ENCODE measurements around the gene S100PBP. TPM values are rescaled to one million over a fixed set of nuclear protein-coding genes. Genes with fewer than 3 reads are reported as not detected.
"Not testable (repeated sequence)": the region's sequence is repeated elsewhere in the genome, so short reads cannot be mapped to it uniquely, and the experiment has no call there.

S100PBP gene
- total and polyA plus RNA-seq, 12 donors = 3.7 to 19.2 (median 11.5) TPM

GRCh38 chr1:32797456-32797855, 20.0 kb upstream of the S100PBP start:
- no peak for DNase-seq
- Histone ChIP-seq H3K27me3 (no peaks in the 10 kb centered on the region), H3K36me3 (peaks cover 0 to 93% (median 8%) of the 10 kb centered on the region in 9 donors), H3K27ac (no peak overlapping the region), H3K4me1 (peaks cover 0 to 19% (median 0%) of the 10 kb centered on the region in 9 donors), H3K4me3 (no peak overlapping the region), H3K9me3 (no peaks in the 10 kb centered on the region)
- WGBS, 2 donors = 94 to 96% methylated on average over 1 of the region's 1 CpG
- TF ChIP-seq CTCF (IDR thresholded peaks at IDR 0.05) = no peak
- intact Hi-C loops (cut with DNase I) = no loop called here
- no peak for ATAC-seq

- peaks cover 0 to 94% (median 8%) of the 10 kb centered on the region in 9 donors for H3K36me3 ChIP-seq
- no peak overlapping the region for H3K4me3 ChIP-seq
- ATAC-seq = no peak
- H3K4me1 ChIP-seq = peaks cover 0 to 19% (median 0%) of the 10 kb centered on the region in 9 donors
- intact Hi-C loops (cut with DNase I) = no loop called here
- no peak for DNase-seq
- 98% methylated on average over 4 of the region's 4 CpGs for WGBS, 2 donors
- no peak for TF ChIP-seq CTCF (IDR thresholded peaks at IDR 0.05)
- peak overlapping the region in 1 of 10 donors; percentile 51 for H3K27ac ChIP-seq
- no peaks in the 10 kb centered on the region for H3K27me3 ChIP-seq
- no peaks in the 10 kb centered on the region for H3K9me3 ChIP-seq
These were observed 19.3 kb upstream of the S100PBP start for GRCh38 chr1:32798191-32798590.

GRCh38 chr1:32798679-32799416, 18.6 kb upstream of the S100PBP start:
- Histone ChIP-seq H3K4me3 (no peak overlapping the region), H3K9me3 (no peaks in the 10 kb centered on the region), H3K36me3 (peaks cover 0 to 92% (median 8%) of the 10 kb centered on the region in 9 donors), H3K27me3 (no peaks in the 10 kb centered on the region), H3K27ac (peak overlapping the region in 1 of 10 donors; percentile 51), H3K4me1 (peaks cover 0 to 19% (median 0%) of the 10 kb centered on the region in 9 donors)
- no peak for TF ChIP-seq CTCF (IDR thresholded peaks at IDR 0.05)
- intact Hi-C loops (cut with DNase I) = no loop called here
- 86% methylated on average over 8 of the region's 8 CpGs for WGBS, 2 donors
- DNase-seq (no peak), ATAC-seq (no peak)

GRCh38 chr1:32801096-32801715, 16.2 kb upstream of the S100PBP start:
- H3K27ac ChIP-seq = no peak overlapping the region
- no peaks in the 10 kb centered on the region for H3K9me3 ChIP-seq
- no peak overlapping the region for H3K4me3 ChIP-seq
- no peak for DNase-seq
- 94 to 95% methylated on average over 9 of the region's 9 CpGs for WGBS, 2 donors
- H3K4me1 ChIP-seq = peaks cover 0 to 19% (median 0%) of the 10 kb centered on the region in 9 donors
- no peak for TF ChIP-seq CTCF (IDR thresholded peaks at IDR 0.05)
- no peaks in the 10 kb centered on the region for H3K27me3 ChIP-seq
- peaks cover 0 to 79% (median 13%) of the 10 kb centered on the region in 9 donors for H3K36me3 ChIP-seq
- no peak for ATAC-seq
- intact Hi-C loops (cut with DNase I) = no loop called here

GRCh38 chr1:32804460-32804859, 13.0 kb upstream of the S100PBP start:
- WGBS, 2 donors = 97 to 98% methylated on average over 26 to 27 of the region's 30 CpGs

More at GRCh38 chr1:32804460-32804859, 13.0 kb upstream of the S100PBP start:
- H3K9me3 ChIP-seq; ATAC-seq; intact Hi-C loops (cut with DNase I); DNase-seq; H3K27ac ChIP-seq; H3K4me3 ChIP-seq; H3K27me3 ChIP-seq: not testable (repeated sequence)
- peaks cover 0 to 82% (median 4%) of the 10 kb centered on the region in 9 donors for H3K36me3 ChIP-seq
- peaks cover 0 to 16% (median 0%) of the 10 kb centered on the region in 9 donors for H3K4me1 ChIP-seq

All from heart right ventricle (tissue), 16 donors.